Lung microvascular endothelial cell (primary cell): Measurements from ENCODE around the gene CYP19A1. TPM values are rescaled to one million over a fixed set of nuclear protein-coding genes. Genes with fewer than 3 reads are reported as not detected.

ENCODE experiments used
- DNase-seq, 2 donors: peaks; one replicate each; pipeline versions ENCODE4 v3.0.0 to v3.0.0-alpha.2; 2010; ENCODE audit warnings: low read depth in 2 of 2
- total RNA-seq: library from RNA; depleted of rRNA; stranded (reverse); fragments of >200 nt; gene quantifications from 2 replicates; pipeline ENCODE4 v1.2.1, GENCODE V29; 2014

Gene CYP19A1
- total RNA-seq, 1 donor from 2014 or later = not detected

GRCh38 chr15:51185213-51186159 lies 152.9 kb downstream of the CYP19A1 start:
- no peak for DNase-seq

DNA sequence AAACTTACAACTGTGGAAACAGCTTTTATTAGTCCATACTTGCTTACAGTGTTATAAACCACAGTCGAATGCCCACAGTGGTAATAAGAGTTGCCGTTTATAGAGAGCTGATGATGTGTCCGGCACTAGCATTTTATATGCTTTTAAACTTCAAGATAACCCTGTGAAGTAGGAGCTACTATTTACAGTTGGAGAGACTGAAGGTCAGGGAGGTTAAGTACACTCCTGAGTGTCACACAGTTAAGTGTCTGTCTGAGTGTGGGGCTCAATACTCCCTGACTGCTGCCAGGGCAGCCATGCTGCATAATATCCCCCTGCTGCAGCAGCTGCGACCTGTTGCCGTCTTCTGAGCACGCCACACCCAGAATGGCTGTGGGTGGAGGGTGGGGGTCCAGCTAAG lies 153.8 kb downstream of the CYP19A1 start:
- DNase-seq = no peak

DNA sequence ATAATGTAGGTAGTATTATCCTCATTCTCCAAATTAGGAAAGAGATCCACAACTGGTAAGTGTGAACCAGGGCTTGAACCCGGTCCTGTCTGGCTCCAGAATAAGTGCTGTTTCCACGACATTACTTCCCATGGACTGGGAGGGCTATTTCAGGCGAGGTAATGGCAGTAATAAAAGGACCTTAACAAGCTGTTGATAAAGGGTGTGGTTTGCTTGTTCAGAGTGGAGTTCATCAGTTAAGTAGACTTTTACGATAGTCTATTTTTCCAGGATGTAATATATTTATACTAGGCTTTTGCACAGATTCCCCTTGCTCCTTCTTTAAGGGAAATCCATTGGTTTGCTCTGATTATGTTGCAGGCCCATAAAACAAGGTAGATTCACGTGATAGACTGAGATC lies 155.3 kb downstream of the CYP19A1 start:
- no peak for DNase-seq

- DNase-seq = no peak
Measured at GRCh38 chr15:51181905-51182304, 156.5 kb downstream of the CYP19A1 start.

DNA sequence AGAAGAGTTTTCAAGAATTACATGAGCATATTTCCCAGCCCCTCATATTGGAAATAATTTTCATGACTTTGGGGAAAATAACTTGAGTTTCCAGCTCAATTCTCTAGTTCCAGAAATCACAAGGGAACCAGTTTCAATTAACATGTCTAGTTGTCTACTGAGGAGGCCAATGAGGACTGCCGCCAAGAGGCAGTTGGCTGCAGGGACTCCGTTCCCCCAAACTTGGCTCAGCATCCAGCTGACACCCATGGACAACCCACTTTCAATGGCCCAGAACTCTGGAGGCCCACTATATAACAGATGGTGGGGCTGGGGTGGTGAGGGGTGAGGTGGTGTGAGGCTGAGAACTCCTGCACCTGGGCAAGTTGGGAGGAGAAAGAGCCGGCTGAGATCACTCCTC lies 157.2 kb downstream of the CYP19A1 start:
- DNase-seq = no peak

- DNase-seq = no peak
Measured at GRCh38 chr15:51180534-51180933, 157.9 kb downstream of the CYP19A1 start.

- no peak for DNase-seq
Measured at GRCh38 chr15:51180011-51180410, 158.4 kb downstream of the CYP19A1 start.

DNA sequence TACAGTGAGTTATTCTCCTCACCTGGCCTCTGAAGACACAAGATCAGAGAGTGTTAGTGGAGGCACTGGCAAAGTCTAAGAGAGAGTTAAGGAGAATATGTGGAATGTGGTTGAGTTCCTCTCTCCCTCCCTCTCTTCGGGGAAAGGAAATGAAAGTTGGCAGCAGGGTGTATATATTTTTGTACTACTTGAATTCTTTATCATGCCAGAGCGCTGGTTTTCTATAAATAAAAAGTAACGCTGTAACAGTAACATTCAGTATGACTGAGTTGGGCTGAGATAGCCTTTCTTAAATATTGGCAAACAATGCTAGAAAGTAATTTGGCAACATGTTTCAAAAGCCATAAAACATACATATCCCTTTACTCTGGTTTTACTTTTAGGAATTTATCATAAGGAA lies 166.2 kb downstream of the CYP19A1 start:
- peak; percentile 15 to 55 for DNase-seq

DNA sequence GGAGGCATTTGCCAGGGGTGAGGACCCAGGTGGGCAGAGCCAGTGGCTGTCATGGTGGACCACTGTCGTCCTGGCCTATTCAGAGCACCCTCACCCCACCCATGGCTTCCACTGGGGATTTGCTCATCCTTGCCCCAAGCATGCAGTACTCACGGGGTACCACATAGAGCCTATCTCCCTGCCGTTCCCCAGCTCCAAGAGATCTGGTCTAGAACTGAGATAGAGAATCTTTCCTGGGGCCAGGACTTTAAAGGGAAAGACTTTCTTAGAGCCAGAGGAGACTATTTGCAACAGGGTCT lies 166.8 kb downstream of the CYP19A1 start:
- DNase-seq = no peak

DNA sequence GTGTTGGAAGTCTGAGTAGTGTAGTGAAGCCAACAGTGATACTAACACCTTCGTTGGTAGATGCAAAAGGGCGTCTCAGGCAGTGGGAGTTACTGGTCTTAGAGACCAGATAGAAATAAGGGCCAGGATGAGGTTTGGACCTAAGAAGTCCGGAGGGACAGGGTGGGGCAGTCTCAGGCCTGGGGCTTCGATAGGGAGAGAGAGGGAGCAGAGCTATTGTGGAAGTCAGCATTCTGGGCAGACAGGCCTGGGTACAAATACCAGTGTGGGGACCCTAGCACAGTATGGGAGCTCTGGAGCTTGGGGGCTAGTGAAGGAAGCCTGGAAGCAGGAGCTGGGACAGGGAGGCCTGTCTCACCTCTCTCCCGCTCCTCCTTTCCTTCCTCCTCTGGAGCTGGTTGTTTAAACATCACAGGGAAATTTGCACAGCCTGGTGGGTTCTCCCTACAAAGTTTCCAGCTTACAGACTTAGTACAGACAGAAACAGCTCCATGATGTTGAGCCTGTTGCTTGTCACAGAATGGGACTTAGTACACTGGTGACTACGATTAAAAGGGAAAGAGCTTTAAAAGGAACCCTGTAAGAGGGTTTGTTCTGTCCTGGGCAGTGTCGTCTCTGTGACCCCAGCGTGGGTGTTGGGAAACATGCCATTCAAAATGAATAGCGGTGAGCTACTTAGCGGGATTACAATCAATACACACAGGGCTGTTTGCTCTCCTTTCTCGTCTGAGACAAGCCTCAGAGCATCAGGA lies 167.3 kb downstream of the CYP19A1 start:
- DNase-seq = no peak

- no peak for DNase-seq
Measured at GRCh38 chr15:51168700-51169099, 169.7 kb downstream of the CYP19A1 start.

DNA sequence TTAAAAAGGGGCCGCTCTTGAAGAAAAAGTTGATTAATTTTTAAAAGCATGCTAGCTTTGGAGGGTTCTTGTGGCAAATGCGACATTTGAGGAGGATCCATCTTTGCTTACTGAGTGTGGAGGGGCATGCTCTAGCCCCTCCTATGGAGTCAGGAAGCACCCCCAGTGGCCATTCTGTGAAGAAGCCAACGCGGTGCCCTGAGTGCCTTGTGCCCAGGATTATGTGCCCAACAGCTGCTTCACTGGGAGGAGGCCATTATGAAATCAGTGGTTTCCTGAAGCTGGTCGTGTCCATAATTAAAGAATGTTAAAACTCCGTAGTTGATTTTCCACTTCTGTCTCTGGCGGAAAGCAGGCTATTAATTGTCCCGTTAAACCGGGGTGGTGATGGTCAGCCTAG lies 174.6 kb downstream of the CYP19A1 start:
- DNase-seq = no peak

- peak; percentile 85 to 87 for DNase-seq
Measured at GRCh38 chr15:51162865-51163762, 175.3 kb downstream of the CYP19A1 start.

GRCh38 chr15:51161491-51162220 lies 176.7 kb downstream of the CYP19A1 start:
- DNase-seq = no peak

DNA sequence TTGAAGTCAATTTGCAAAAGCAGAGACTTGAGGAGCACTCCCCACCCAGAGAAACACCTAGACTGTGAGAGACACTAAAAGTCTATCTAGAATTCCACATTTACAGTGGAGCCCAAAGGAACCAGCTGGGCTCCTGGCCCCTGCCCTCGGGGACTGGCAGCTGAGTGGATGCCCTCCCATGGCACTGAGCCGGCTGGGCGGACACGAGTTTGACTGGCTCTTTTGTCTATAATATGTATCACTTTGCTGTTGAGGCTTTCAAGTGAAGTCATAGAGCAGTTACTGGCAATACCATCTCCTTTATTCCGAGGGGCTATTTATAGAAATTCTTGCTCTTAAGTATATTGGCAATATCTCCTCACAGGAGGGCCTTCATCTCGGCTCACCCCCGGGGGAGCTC lies 177.9 kb downstream of the CYP19A1 start:
- DNase-seq = no peak

Other genes with a start within 250 kb of the CYP19A1 start
- gene TNFAIP8L3, start 243.7 kb downstream of the CYP19A1 start, total RNA-seq = 69.1 and 112 TPM in 2 replicates
- not detected in 2 replicates for gene GLDN, start 3.1 kb upstream of the CYP19A1 start, total RNA-seq